Measurements from ENCODE around the gene PLCE1.

DNA sequence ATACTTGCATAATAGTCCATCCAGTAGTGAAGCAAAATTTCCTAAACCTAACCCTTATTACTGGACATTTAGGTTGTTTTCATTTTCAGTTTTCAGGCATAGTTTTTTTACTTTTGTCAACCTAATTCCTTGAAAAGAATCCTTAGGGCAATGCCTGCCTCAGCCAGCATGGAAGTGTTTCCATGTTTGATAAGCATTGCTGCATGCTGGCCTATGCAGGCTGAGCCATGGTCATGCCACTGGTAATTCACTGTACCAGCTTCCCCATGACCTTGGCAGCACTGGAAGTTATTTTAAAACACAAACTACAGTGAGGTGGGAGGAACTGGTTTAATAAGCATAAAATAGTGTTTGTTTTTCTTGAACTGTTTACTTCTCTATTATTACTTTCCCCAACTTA, 27.8 kb upstream of the PLCE1 start:
- TF ChIP-seq, protein P1, sequence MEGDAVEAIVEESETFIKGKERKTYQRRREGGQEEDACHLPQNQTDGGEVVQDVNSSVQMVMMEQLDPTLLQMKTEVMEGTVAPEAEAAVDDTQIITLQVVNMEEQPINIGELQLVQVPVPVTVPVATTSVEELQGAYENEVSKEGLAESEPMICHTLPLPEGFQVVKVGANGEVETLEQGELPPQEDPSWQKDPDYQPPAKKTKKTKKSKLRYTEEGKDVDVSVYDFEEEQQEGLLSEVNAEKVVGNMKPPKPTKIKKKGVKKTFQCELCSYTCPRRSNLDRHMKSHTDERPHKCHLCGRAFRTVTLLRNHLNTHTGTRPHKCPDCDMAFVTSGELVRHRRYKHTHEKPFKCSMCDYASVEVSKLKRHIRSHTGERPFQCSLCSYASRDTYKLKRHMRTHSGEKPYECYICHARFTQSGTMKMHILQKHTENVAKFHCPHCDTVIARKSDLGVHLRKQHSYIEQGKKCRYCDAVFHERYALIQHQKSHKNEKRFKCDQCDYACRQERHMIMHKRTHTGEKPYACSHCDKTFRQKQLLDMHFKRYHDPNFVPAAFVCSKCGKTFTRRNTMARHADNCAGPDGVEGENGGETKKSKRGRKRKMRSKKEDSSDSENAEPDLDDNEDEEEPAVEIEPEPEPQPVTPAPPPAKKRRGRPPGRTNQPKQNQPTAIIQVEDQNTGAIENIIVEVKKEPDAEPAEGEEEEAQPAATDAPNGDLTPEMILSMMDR (IDR thresholded peaks at IDR 0.05; ENCODE audit: insufficient read depth, low read depth, low read length): no peak
- TF ChIP-seq EZH2 (IDR thresholded peaks at IDR 0.05; ENCODE audit: insufficient read depth, low read length): no peak
